HepG2 (cell line): ENCODE data around the gene GPD1. TPM values are rescaled to one million over a fixed set of nuclear protein-coding genes. Genes with fewer than 3 reads are reported as not detected.

ENCODE experiments used
- AGO1 ChIP-seq: fragments of 200-400 bp; formaldehyde crosslinking; IDR thresholded peaks from 2 replicates; pipeline ENCODE4 v1.6.1; 2017; ENCODE audit warnings: mild to moderate bottlenecking, low read depth, low read length, moderate library complexity; ENCODE audit not compliant: poor library complexity, severe bottlenecking
- ELF3 ChIP-seq: IDR thresholded peaks from 2 replicates; pipeline ENCODE4 v1.6.1; 2016; ENCODE audit warnings: missing genetic modification reagents, missing compliant biosample characterization
- FOXP1 ChIP-seq, 2 experiments: fragments of 450-650 bp in 1 of 2; IDR thresholded peaks; 2 replicates each; pipeline ENCODE4 v1.6.1; 2017 to 2018; ENCODE audit warnings: antibody characterized with exemption in 1 of 2
- GATAD1 ChIP-seq: IDR thresholded peaks from 2 replicates; pipeline ENCODE4 v1.6.1; 2016; ENCODE audit warnings: missing genetic modification reagents, missing compliant biosample characterization
- GLI4 ChIP-seq: sonication (generic); formaldehyde crosslinking; IDR thresholded peaks from 2 replicates; pipeline ENCODE4 v1.5.1; 2020; ENCODE audit warnings: missing genetic modification reagents, mild to moderate bottlenecking, moderate library complexity, borderline replicate concordance
- HMG20B ChIP-seq: conservative IDR thresholded peaks from 2 replicates; pipeline ENCODE4 v1.6.1; 2016; ENCODE audit warnings: missing genetic modification reagents, missing compliant biosample characterization
- NFATC3 ChIP-seq: sonication (generic); formaldehyde crosslinking; IDR thresholded peaks from 2 replicates; pipeline ENCODE4 v1.5.1; 2020; ENCODE audit warnings: mild to moderate bottlenecking, missing genetic modification reagents
- NR2C2 ChIP-seq: sonication (generic); formaldehyde crosslinking; IDR thresholded peaks from 2 replicates; pipeline ENCODE4 v1.4.0; 2020; ENCODE audit warnings: missing genetic modification reagents, mild to moderate bottlenecking, moderate library complexity, borderline replicate concordance
- NR2F6 ChIP-seq, 2 experiments: IDR thresholded peaks; 2 replicates each; pipeline ENCODE4 v1.6.1; 2016; ENCODE audit warnings: antibody characterized with exemption in 1 of 2, mild to moderate bottlenecking in 1 of 2
- SALL1 ChIP-seq: sonication (generic); formaldehyde crosslinking; IDR thresholded peaks from 2 replicates; pipeline ENCODE4 v1.8.0; 2022; ENCODE audit warnings: mild to moderate bottlenecking, missing genetic modification reagents
- SKIL ChIP-seq: sonication (generic); formaldehyde crosslinking; IDR thresholded peaks from 2 replicates; pipeline ENCODE4 v1.8.0; 2022; ENCODE audit warnings: missing genetic modification reagents, mild to moderate bottlenecking, moderate library complexity, borderline replicate concordance
- SPEN ChIP-seq: sonication (generic); formaldehyde crosslinking; IDR thresholded peaks from 2 replicates; pipeline ENCODE4 v1.5.1; 2020; ENCODE audit warnings: low read depth, mild to moderate bottlenecking, missing genetic modification reagents
- YY1 ChIP-seq: IDR thresholded peaks from 2 replicates; pipeline ENCODE4 v1.6.1; 2011; ENCODE audit warnings: low read length, low read depth, moderate library complexity, mild to moderate bottlenecking; ENCODE audit not compliant: insufficient read depth, insufficient replicate concordance
- ZBED4 ChIP-seq: sonication (generic); formaldehyde crosslinking; IDR thresholded peaks from 2 replicates; pipeline ENCODE4 v1.4.0; 2020; ENCODE audit warnings: missing genetic modification reagents, borderline replicate concordance
- ZBTB10 ChIP-seq: sonication (generic); formaldehyde crosslinking; IDR thresholded peaks from 2 replicates; pipeline ENCODE4 v1.4.0; 2020; ENCODE audit warnings: missing genetic modification reagents, borderline replicate concordance
- ZBTB42 ChIP-seq: sonication (generic); formaldehyde crosslinking; IDR thresholded peaks from 2 replicates; pipeline ENCODE4 v1.5.0; 2020; ENCODE audit warnings: mild to moderate bottlenecking, missing genetic modification reagents
- ZIK1 ChIP-seq: sonication (generic); formaldehyde crosslinking; IDR thresholded peaks from 2 replicates; pipeline ENCODE4 v1.5.0; 2020; ENCODE audit warnings: mild to moderate bottlenecking, low read depth, missing genetic modification reagents, borderline replicate concordance
- ZNF224 ChIP-seq: sonication (generic); formaldehyde crosslinking; IDR thresholded peaks from 2 replicates; pipeline ENCODE4 v1.5.0; 2020; ENCODE audit warnings: mild to moderate bottlenecking, missing genetic modification reagents
- ZNF557 ChIP-seq: sonication (generic); formaldehyde crosslinking; IDR thresholded peaks from 2 replicates; pipeline ENCODE4 v1.4.0; 2020; ENCODE audit warnings: missing genetic modification reagents
- ZNF709 ChIP-seq: sonication (generic); formaldehyde crosslinking; IDR thresholded peaks from 2 replicates; pipeline ENCODE4 v1.5.0; 2020; ENCODE audit warnings: mild to moderate bottlenecking, missing genetic modification reagents
- ZNF740 ChIP-seq: sonication (generic); formaldehyde crosslinking; IDR thresholded peaks from 2 replicates; pipeline ENCODE4 v1.4.0; 2020; ENCODE audit warnings: missing genetic modification reagents
- polyA plus RNA-seq, 8 experiments: library from polyadenylated mRNA; depleted of rRNA in 3 of 8; stranded (reverse) in 7 of 8; unstranded in 1 of 8; fragments of >200 nt; fragmentation: Illumina TruSeq in 4 of 8; extraction: Trizol in 4 of 8; gene quantifications; 2 replicates each; pipeline versions ENCODE4 v1.2.1 to v1.2.3, GENCODE V29; 2011 to 2016; ENCODE audit warnings: low read depth in 4 of 8, missing spikeins in 1 of 8, mixed read lengths in 1 of 8; ENCODE audit not compliant: insufficient read depth in 1 of 8
- total RNA-seq, 5 experiments: library from RNA; depleted of rRNA; stranded (reverse); fragments of >200 nt; fragmentation: Illumina TruSeq; extraction: Trizol; gene quantifications; 2 replicates each; pipeline ENCODE4 v1.2.3, GENCODE V29; 2016; ENCODE audit warnings: low read depth in 1 of 5

The GPD1 gene
- total and polyA plus RNA-seq, 2 of the 13 experiments (the other 11 are each of a cell fraction or from before 2014, with no cell fraction given) = 3.7 to 30.6 TPM

GRCh38 chr12:50110127-50110761 lies 6.4 kb downstream of the GPD1 start (continued):
- TF ChIP-seq AGO1 (no peak), ZBTB42 (CRISPR knock-in tag) (0 out of 2 replicates have a peak, but pooled peaks have one; percentile 60), GATAD1 (peak; percentile 32; the same call in 1 of the 2 replicates), SPEN (CRISPR knock-in tag) (0 out of 2 replicates have a peak, but pooled peaks have one; percentile 34), ELF3 (peak; percentile 68), ZNF557 (no peak), ZNF224 (no peak), ZNF740 (CRISPR knock-in tag) (no peak), NR2C2 (CRISPR knock-in tag) (no peak), GLI4 (CRISPR knock-in tag) (no peak), YY1 (peak; percentile 14), SALL1 (CRISPR knock-in tag) (peak; percentile 51; the same call in 1 of the 2 replicates), NFATC3 (no peak), ZIK1 (CRISPR knock-in tag) (peak; percentile 71; the same call in 1 of the 2 replicates), FOXP1 (IDR thresholded peaks at IDR 0.05) (no peak), FOXP1 (CRISPR knock-in tag; IDR thresholded peaks at IDR 0.05) (no peak), HMG20B (CRISPR knock-in tag) (no peak), SKIL (CRISPR knock-in tag) (no peak), ZBED4 (CRISPR knock-in tag) (no peak), ZNF709 (CRISPR knock-in tag) (no peak), NR2F6 (IDR thresholded peaks at IDR 0.05) (peak; percentile 47), NR2F6 (CRISPR knock-in tag; IDR thresholded peaks at IDR 0.05) (peak; percentile 74), ZBTB10 (peak; percentile 71)
